ENCODE results near the gene AFP. TPM values are rescaled to one million over a fixed set of nuclear protein-coding genes. Genes with fewer than 3 reads are reported as not detected.

AFP gene
- total RNA-seq, 1 donor from 2014 or later = 11.3 TPM

DNA sequence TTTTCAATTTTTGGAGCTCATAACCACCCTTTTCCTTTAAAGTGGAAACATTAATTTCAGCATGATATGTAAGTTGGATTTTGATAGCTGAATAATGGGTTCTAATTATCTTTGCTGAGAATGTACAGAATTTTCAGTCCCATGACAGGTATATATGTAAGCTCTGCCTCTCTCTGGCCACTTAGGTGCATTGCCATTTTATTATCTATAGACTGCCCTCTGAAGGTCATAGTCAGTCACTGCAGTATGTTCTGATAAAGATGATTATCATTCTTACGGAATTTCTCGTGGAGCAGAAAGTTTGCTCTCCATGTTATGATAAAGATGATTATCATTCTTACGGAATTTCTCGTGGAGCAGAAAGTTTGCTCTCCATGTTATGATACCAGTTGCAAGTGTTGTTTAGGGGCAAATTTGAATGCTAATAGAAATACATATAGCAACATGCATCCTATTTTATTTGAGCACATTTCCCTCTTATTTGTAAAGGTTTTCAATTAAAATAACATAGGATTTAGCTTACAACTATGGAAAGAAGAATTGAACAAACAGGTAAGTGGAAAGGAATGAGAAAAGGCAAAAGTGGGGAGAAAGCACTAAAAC, 10.4 kb downstream of the AFP start:
- no peaks in the 10 kb centered on the region for H3K36me3 Mint-ChIP-seq (ENCODE audit: low read depth, unreplicated experiment)
- Histone ChIP-seq H2AFZ (ENCODE audit: low read depth, low read length) (no peak overlapping the region), H3K36me3 (ENCODE audit: insufficient read depth, low read length) (no peaks in the 10 kb centered on the region), H4K20me1 (ENCODE audit: insufficient read depth, low read length) (no peaks in the 10 kb centered on the region), H3K27me3 (ENCODE audit: insufficient read depth, low read length) (no peaks in the 10 kb centered on the region), H3K27ac (ENCODE audit: low read depth, low read length) (no peak overlapping the region), H3K9me3 (ENCODE audit: insufficient read depth, low read depth, low read length) (no peaks in the 10 kb centered on the region), H3K4me2 (ENCODE audit: low read length) (no peak overlapping the region), H3K4me3 (ENCODE audit: insufficient read depth, low read depth, low read length) (no peak overlapping the region), H3K79me2 (ENCODE audit: insufficient read depth, low read length) (no peaks in the 10 kb centered on the region), H3K9ac (ENCODE audit: low read length) (no peak overlapping the region), H3K4me1 (ENCODE audit: insufficient read depth, low read length) (peaks cover 21% of the 10 kb centered on the region)
- DNase-seq (ENCODE audit: low read depth) (peak; percentile 26), FAIRE-seq (no peak)
- H3K9me3 Mint-ChIP-seq (ENCODE audit: unreplicated experiment) = no peaks in the 10 kb centered on the region
- peaks cover 3% of the 10 kb centered on the region for H3K27me3 Mint-ChIP-seq (ENCODE audit: low read depth, unreplicated experiment)
- TF ChIP-seq, protein P1, sequence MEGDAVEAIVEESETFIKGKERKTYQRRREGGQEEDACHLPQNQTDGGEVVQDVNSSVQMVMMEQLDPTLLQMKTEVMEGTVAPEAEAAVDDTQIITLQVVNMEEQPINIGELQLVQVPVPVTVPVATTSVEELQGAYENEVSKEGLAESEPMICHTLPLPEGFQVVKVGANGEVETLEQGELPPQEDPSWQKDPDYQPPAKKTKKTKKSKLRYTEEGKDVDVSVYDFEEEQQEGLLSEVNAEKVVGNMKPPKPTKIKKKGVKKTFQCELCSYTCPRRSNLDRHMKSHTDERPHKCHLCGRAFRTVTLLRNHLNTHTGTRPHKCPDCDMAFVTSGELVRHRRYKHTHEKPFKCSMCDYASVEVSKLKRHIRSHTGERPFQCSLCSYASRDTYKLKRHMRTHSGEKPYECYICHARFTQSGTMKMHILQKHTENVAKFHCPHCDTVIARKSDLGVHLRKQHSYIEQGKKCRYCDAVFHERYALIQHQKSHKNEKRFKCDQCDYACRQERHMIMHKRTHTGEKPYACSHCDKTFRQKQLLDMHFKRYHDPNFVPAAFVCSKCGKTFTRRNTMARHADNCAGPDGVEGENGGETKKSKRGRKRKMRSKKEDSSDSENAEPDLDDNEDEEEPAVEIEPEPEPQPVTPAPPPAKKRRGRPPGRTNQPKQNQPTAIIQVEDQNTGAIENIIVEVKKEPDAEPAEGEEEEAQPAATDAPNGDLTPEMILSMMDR (IDR thresholded peaks at IDR 0.05; ENCODE audit: insufficient read depth, low read depth, low read length) = peak; percentile 81
- TF ChIP-seq EZH2 (IDR thresholded peaks at IDR 0.05; ENCODE audit: insufficient read depth, low read length) = no peak
- H3K4me1 Mint-ChIP-seq (ENCODE audit: low read depth, unreplicated experiment) = peaks cover 24% of the 10 kb centered on the region
- H3K4me3 Mint-ChIP-seq (ENCODE audit: unreplicated experiment) = no peak overlapping the region
- no peak overlapping the region for H3K27ac Mint-ChIP-seq (ENCODE audit: unreplicated experiment)

DNA sequence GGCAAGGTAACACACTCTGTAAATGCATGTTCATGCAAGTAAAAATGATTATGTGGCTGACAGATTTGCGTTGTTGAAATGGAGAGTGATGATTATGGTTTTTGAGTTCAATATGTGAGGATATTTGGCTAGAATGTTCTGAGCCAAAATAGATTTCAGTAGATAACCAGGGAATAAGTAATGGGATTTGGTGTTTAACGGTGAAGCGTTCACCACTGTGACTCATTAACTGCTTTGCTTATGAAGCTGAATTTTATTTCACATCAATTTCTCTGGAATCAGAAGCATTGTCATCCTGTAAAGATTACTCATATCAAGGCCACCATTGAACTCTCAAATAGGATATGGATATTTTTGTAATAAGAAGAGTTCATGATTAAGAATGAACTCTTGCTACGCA, 11.7 kb downstream of the AFP start:
- Histone ChIP-seq H3K9me3 (ENCODE audit: insufficient read depth, low read depth, low read length) (no peaks in the 10 kb centered on the region), H3K4me3 (ENCODE audit: insufficient read depth, low read depth, low read length) (no peak overlapping the region), H3K79me2 (ENCODE audit: insufficient read depth, low read length) (no peaks in the 10 kb centered on the region), H3K4me2 (ENCODE audit: low read length) (no peak overlapping the region), H2AFZ (ENCODE audit: low read depth, low read length) (no peak overlapping the region), H3K9ac (ENCODE audit: low read length) (no peak overlapping the region), H4K20me1 (ENCODE audit: insufficient read depth, low read length) (no peaks in the 10 kb centered on the region), H3K36me3 (ENCODE audit: insufficient read depth, low read length) (no peaks in the 10 kb centered on the region), H3K27ac (ENCODE audit: low read depth, low read length) (no peak overlapping the region), H3K27me3 (ENCODE audit: insufficient read depth, low read length) (no peaks in the 10 kb centered on the region), H3K4me1 (ENCODE audit: insufficient read depth, low read length) (peaks cover 22% of the 10 kb centered on the region)
- H3K4me1 Mint-ChIP-seq (ENCODE audit: low read depth, unreplicated experiment) = peaks cover 33% of the 10 kb centered on the region
- TF ChIP-seq, protein P1 (IDR thresholded peaks at IDR 0.05; ENCODE audit: insufficient read depth, low read depth, low read length) = no peak
- TF ChIP-seq EZH2 (IDR thresholded peaks at IDR 0.05; ENCODE audit: insufficient read depth, low read length) = no peak
- H3K27me3 Mint-ChIP-seq (ENCODE audit: low read depth, unreplicated experiment) = no peaks in the 10 kb centered on the region
- no peak overlapping the region for H3K27ac Mint-ChIP-seq (ENCODE audit: unreplicated experiment)
- no peak overlapping the region for H3K4me3 Mint-ChIP-seq (ENCODE audit: unreplicated experiment)
- FAIRE-seq (no peak), DNase-seq (ENCODE audit: low read depth) (peak; percentile 81)
- no peaks in the 10 kb centered on the region for H3K9me3 Mint-ChIP-seq (ENCODE audit: unreplicated experiment)
- no peaks in the 10 kb centered on the region for H3K36me3 Mint-ChIP-seq (ENCODE audit: low read depth, unreplicated experiment)

DNA sequence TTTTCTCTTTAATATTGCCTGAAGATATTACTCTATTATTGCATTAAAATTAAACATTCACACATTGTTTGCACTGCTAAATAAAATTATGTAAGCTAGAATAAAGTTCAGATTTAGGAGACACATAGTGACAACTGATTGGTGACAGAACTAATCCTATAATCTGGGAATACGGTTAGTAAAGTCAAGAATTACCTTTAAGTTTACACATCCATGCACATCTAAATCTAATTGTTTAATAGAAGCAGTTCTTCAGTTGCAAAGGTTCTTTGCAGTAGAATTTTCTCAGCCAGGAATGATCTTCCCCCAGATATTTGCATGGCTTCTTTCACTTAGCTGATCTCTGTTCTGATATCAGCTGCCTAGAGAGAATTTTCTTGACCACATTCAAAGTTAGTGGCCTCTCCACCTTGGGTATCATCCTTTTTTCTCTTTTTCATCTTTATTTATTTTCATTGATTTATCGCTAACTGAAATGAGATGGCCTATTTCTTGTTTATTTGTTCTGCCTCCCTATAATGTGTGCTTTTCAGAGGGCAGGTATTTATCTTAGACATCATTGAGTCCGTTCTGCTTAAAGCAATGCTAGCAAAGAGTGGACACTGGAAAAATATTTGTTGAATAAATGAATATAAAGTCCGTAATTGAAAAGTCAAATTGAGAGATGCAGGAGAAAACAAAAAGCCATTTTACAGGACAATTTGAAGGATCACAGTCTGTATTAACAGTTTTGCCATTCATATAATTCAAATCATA, 12.6 kb downstream of the AFP start:
- Mint-ChIP-seq H3K27ac (ENCODE audit: unreplicated experiment) (peak overlapping the region; percentile 55), H3K4me3 (ENCODE audit: unreplicated experiment) (no peak overlapping the region), H3K36me3 (ENCODE audit: low read depth, unreplicated experiment) (no peaks in the 10 kb centered on the region), H3K4me1 (ENCODE audit: low read depth, unreplicated experiment) (peaks cover 40% of the 10 kb centered on the region), H3K27me3 (ENCODE audit: low read depth, unreplicated experiment) (no peaks in the 10 kb centered on the region), H3K9me3 (ENCODE audit: unreplicated experiment) (no peaks in the 10 kb centered on the region)
- FAIRE-seq (no peak), DNase-seq (ENCODE audit: low read depth) (no peak)
- Histone ChIP-seq H3K27me3 (ENCODE audit: insufficient read depth, low read length) (no peaks in the 10 kb centered on the region), H3K36me3 (ENCODE audit: insufficient read depth, low read length) (no peaks in the 10 kb centered on the region), H3K4me3 (ENCODE audit: insufficient read depth, low read depth, low read length) (no peak overlapping the region), H3K79me2 (ENCODE audit: insufficient read depth, low read length) (no peaks in the 10 kb centered on the region), H3K4me1 (ENCODE audit: insufficient read depth, low read length) (peaks cover 22% of the 10 kb centered on the region), H3K9me3 (ENCODE audit: insufficient read depth, low read depth, low read length) (no peaks in the 10 kb centered on the region), H3K27ac (ENCODE audit: low read depth, low read length) (no peak overlapping the region), H2AFZ (ENCODE audit: low read depth, low read length) (no peak overlapping the region), H4K20me1 (ENCODE audit: insufficient read depth, low read length) (no peaks in the 10 kb centered on the region), H3K9ac (ENCODE audit: low read length) (no peak overlapping the region), H3K4me2 (ENCODE audit: low read length) (no peak overlapping the region)
- no peak for TF ChIP-seq EZH2 (IDR thresholded peaks at IDR 0.05; ENCODE audit: insufficient read depth, low read length)
- TF ChIP-seq, protein P1 (IDR thresholded peaks at IDR 0.05; ENCODE audit: insufficient read depth, low read depth, low read length) = no peak
